SU-DHL-6 (cell line): ENCODE results near the gene PRKG2.
A peak's percentile ranks its signal among the peaks of the same experiment; 100 is the strongest.

ENCODE experiments used
- H2AFZ ChIP-seq: fragments of 200-600 bp; sonication (generic); 2 replicates; pipeline ENCODE4 v1.6.1; 2014; ENCODE audit warnings: low read depth, mild to moderate bottlenecking, moderate library complexity, mixed read lengths, antibody characterized with exemption, low read length; ENCODE audit not compliant: severe bottlenecking
- H3F3A ChIP-seq: fragments of 200-600 bp; shearing (Covaris generic); 2 replicates; pipeline ENCODE4 v1.6.0; 2016; ENCODE audit warnings: antibody characterized with exemption, mild to moderate bottlenecking; ENCODE audit not compliant: insufficient read depth
- H3K27ac ChIP-seq: fragments of 200-600 bp; sonication (generic); 2 replicates; pipeline ENCODE4 v1.5.1; 2016; ENCODE audit warnings: low read depth, mild to moderate bottlenecking, low read length, moderate library complexity, mixed read lengths
- H3K27me3 ChIP-seq: fragments of 200-600 bp; sonication (generic), shearing (Covaris generic); 2 replicates; pipeline ENCODE4 v1.6.0; 2014; ENCODE audit warnings: mild to moderate bottlenecking, low read length
- H3K36me3 ChIP-seq: fragments of 200-600 bp; sonication (generic); 2 replicates; pipeline ENCODE4 v1.6.1; 2014; ENCODE audit warnings: mild to moderate bottlenecking, low read length, mixed read lengths
- H3K4me2 ChIP-seq: fragments of 300-600, 200-600 bp; shearing (Covaris generic), sonication (generic); 2 replicates; pipeline ENCODE4 v1.6.0; 2014; ENCODE audit warnings: low read length, low read depth, mild to moderate bottlenecking; ENCODE audit not compliant: poor library complexity, severe bottlenecking
- H3K4me3 ChIP-seq: fragments of 200-600 bp; sonication (generic); 2 replicates; pipeline ENCODE4 v1.5.1; 2014; ENCODE audit warnings: antibody characterized with exemption, low read length, mild to moderate bottlenecking, mixed read lengths; ENCODE audit not compliant: insufficient read depth, poor library complexity, severe bottlenecking
- H3K79me2 ChIP-seq: fragments of 200-600 bp; sonication (generic); 2 replicates; pipeline ENCODE4 v1.6.1; 2014; ENCODE audit warnings: mild to moderate bottlenecking, low read length, moderate library complexity; ENCODE audit not compliant: insufficient read depth
- H3K9ac ChIP-seq: fragments of 200-600 bp; sonication (generic); 2 replicates; pipeline ENCODE4 v1.7.0; 2014; ENCODE audit warnings: mild to moderate bottlenecking, low read length
- H3K9me2 ChIP-seq: fragments of 200-600 bp; sonication (generic); replicated peaks from 2 replicates; pipeline ENCODE4 v1.6.1; 2014; ENCODE audit warnings: low read length; ENCODE audit not compliant: insufficient read depth
- H3K9me3 ChIP-seq: fragments of 200-600 bp; sonication (generic); 2 replicates; pipeline ENCODE4 v1.6.1; 2014; ENCODE audit warnings: low read length, mixed read lengths; ENCODE audit not compliant: insufficient read depth
- H4K20me1 ChIP-seq: fragments of 200-600 bp; sonication (generic); 2 replicates; pipeline ENCODE4 v1.6.1; 2014; ENCODE audit warnings: low read depth, mild to moderate bottlenecking, antibody characterized with exemption, low read length, moderate library complexity, mixed read lengths
- EZH2phosphoT487 ChIP-seq: fragments of 200-600 bp; sonication (generic), shearing (Covaris generic); conservative IDR thresholded peaks from 2 replicates; pipeline ENCODE4 v1.6.1; 2018; ENCODE audit warnings: mild to moderate bottlenecking, antibody characterized with exemption, low read length, moderate library complexity, mixed read lengths
- TF ChIP-seq, protein P1 (sequence below): fragments of 200-600 bp; sonication (generic); IDR thresholded peaks from one replicate; pipeline ENCODE4 v1.5.1; 2017; ENCODE audit warnings: antibody characterized with exemption, mild to moderate bottlenecking, low read length, moderate library complexity; ENCODE audit not compliant: insufficient read depth, poor library complexity, severe bottlenecking

Gene PRKG2

DNA sequence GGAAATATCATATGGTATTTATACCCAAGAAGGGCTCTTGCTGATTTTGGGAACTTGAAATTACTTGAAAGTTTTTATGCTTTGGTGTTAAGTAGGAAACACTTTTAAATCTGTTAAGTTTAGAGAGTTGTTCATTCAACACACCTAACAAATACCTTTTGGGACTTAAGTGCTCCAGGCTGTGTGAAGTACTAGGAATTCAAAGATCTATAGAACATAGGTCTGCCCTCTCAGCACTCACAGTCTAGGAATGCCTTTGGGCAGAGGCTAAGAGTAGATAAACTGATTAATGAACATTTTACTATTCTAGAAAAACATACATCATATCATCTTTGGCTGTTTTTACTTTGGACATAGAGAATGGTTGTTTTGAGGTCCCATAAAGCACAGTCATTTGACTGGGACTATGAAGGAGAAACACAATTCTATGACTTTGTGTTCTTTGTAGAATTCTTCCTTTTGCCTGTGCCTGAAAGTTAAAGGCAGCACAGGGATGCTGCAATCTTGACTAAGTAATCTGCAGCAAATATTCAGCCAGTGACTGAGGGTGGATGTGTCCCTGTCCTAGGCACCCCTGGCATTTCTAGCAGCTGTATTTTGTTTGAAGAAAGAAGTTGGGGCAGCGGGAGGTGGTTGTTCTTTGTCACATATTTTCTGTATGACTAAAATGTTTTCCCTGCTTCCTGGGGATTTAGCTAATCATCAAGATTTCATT lies 176.2 kb downstream of the PRKG2 start:
- no peaks in the 10 kb centered on the region for H3K27me3 ChIP-seq
- peaks cover 3% of the 10 kb centered on the region; the same call in 1 of the 2 replicates for H3K36me3 ChIP-seq
- TF ChIP-seq EZH2phosphoT487 = no peak
- TF ChIP-seq, protein P1, sequence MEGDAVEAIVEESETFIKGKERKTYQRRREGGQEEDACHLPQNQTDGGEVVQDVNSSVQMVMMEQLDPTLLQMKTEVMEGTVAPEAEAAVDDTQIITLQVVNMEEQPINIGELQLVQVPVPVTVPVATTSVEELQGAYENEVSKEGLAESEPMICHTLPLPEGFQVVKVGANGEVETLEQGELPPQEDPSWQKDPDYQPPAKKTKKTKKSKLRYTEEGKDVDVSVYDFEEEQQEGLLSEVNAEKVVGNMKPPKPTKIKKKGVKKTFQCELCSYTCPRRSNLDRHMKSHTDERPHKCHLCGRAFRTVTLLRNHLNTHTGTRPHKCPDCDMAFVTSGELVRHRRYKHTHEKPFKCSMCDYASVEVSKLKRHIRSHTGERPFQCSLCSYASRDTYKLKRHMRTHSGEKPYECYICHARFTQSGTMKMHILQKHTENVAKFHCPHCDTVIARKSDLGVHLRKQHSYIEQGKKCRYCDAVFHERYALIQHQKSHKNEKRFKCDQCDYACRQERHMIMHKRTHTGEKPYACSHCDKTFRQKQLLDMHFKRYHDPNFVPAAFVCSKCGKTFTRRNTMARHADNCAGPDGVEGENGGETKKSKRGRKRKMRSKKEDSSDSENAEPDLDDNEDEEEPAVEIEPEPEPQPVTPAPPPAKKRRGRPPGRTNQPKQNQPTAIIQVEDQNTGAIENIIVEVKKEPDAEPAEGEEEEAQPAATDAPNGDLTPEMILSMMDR = no peak
- H3K4me2 ChIP-seq = peak overlapping the region; percentile 79
- H3F3A ChIP-seq = peaks cover 14% of the 10 kb centered on the region
- H3K9me3 ChIP-seq = no peaks in the 10 kb centered on the region
- H3K9ac ChIP-seq = peak overlapping the region; percentile 35; the same call in 1 of the 2 replicates
- no peaks in the 10 kb centered on the region for H4K20me1 ChIP-seq
- peaks cover 62% of the 10 kb centered on the region for H3K79me2 ChIP-seq
- peak overlapping the region; percentile 22 for H3K4me3 ChIP-seq
- H3K27ac ChIP-seq = peak overlapping the region; percentile 86
- H2AFZ ChIP-seq = no peak overlapping the region
- no peaks in the 10 kb centered on the region for H3K9me2 ChIP-seq
